Retinal pigment epithelial cell (primary cell): ENCODE data around the gene AIF1.

ENCODE experiments used
- DNase-seq: peaks from one replicate; pipeline ENCODE4 v3.0.0-alpha.2; 2010; ENCODE audit warnings: low read depth
- H3K4me3 ChIP-seq: 2 replicates; pipeline ENCODE4 v1.5.1; 2011; ENCODE audit warnings: mild to moderate bottlenecking, low read length, control low read depth, moderate library complexity
- TF ChIP-seq, protein P1 (sequence below): conservative IDR thresholded peaks from 2 replicates; pipeline ENCODE4 v1.5.1; 2011; ENCODE audit warnings: low read depth, low read length, control low read depth, inconsistent platforms

Gene AIF1

DNA sequence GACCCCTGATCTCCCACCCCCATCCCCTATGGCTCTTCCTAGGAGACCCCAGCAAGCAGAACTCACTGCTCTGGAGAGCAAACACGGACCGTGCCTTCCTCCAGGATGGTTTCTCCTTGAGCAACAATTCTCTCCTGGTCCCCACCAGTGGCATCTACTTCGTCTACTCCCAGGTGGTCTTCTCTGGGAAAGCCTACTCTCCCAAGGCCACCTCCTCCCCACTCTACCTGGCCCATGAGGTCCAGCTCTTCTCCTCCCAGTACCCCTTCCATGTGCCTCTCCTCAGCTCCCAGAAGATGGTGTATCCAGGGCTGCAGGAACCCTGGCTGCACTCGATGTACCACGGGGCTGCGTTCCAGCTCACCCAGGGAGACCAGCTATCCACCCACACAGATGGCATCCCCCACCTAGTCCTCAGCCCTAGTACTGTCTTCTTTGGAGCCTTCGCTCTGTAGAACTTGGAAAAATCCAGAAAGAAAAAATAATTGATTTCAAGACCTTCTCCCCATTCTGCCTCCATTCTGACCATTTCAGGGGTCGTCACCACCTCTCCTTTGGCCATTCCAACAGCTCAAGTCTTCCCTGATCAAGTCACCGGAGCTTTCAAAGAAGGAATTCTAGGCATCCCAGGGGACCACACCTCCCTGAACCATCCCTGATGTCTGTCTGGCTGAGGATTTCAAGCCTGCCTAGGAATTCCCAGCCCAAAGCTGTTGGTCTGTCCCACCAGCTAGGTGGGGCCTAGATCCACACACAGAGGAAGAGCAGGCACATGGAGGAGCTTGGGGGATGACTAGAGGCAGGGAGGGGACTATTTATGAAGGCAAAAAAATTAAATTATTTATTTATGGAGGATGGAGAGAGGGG is 41.6 kb upstream of the AIF1 start:
- DNase-seq = no peak
- TF ChIP-seq, protein P1, sequence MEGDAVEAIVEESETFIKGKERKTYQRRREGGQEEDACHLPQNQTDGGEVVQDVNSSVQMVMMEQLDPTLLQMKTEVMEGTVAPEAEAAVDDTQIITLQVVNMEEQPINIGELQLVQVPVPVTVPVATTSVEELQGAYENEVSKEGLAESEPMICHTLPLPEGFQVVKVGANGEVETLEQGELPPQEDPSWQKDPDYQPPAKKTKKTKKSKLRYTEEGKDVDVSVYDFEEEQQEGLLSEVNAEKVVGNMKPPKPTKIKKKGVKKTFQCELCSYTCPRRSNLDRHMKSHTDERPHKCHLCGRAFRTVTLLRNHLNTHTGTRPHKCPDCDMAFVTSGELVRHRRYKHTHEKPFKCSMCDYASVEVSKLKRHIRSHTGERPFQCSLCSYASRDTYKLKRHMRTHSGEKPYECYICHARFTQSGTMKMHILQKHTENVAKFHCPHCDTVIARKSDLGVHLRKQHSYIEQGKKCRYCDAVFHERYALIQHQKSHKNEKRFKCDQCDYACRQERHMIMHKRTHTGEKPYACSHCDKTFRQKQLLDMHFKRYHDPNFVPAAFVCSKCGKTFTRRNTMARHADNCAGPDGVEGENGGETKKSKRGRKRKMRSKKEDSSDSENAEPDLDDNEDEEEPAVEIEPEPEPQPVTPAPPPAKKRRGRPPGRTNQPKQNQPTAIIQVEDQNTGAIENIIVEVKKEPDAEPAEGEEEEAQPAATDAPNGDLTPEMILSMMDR = no peak
- H3K4me3 ChIP-seq = no peak overlapping the region

- H3K4me3 ChIP-seq = no peak overlapping the region
- DNase-seq = no peak
- TF ChIP-seq, protein P1 = no peak
Observed at GRCh38 chr6:31574106-31575061, 40.6 kb upstream of the AIF1 start.

GRCh38 chr6:31575335-31575901 is 39.6 kb upstream of the AIF1 start, which contains the start of gene TNF:
Gene TNF, plus strand, starts transcription at chr6:31575565. Its CDS starts 177 bp downstream, at chr6:31575742.
- DNase-seq = no peak
- TF ChIP-seq, protein P1 = no peak
- no peak within 1 kb of the TSS for H3K4me3 ChIP-seq

GRCh38 chr6:31575952-31576685 is 38.9 kb upstream of the AIF1 start:
- no peak for DNase-seq
- no peak overlapping the region for H3K4me3 ChIP-seq
- TF ChIP-seq, protein P1 = no peak

DNA sequence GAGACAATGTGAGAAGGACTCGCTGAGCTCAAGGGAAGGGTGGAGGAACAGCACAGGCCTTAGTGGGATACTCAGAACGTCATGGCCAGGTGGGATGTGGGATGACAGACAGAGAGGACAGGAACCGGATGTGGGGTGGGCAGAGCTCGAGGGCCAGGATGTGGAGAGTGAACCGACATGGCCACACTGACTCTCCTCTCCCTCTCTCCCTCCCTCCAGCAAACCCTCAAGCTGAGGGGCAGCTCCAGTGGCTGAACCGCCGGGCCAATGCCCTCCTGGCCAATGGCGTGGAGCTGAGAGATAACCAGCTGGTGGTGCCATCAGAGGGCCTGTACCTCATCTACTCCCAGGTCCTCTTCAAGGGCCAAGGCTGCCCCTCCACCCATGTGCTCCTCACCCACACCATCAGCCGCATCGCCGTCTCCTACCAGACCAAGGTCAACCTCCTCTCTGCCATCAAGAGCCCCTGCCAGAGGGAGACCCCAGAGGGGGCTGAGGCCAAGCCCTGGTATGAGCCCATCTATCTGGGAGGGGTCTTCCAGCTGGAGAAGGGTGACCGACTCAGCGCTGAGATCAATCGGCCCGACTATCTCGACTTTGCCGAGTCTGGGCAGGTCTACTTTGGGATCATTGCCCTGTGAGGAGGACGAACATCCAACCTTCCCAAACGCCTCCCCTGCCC is 38.0 kb upstream of the AIF1 start:
- no peak overlapping the region for H3K4me3 ChIP-seq
- no peak for DNase-seq
- TF ChIP-seq, protein P1 = no peak

DNA sequence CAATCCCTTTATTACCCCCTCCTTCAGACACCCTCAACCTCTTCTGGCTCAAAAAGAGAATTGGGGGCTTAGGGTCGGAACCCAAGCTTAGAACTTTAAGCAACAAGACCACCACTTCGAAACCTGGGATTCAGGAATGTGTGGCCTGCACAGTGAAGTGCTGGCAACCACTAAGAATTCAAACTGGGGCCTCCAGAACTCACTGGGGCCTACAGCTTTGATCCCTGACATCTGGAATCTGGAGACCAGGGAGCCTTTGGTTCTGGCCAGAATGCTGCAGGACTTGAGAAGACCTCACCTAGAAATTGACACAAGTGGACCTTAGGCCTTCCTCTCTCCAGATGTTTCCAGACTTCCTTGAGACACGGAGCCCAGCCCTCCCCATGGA is 37.5 kb upstream of the AIF1 start:
- DNase-seq = no peak
- H3K4me3 ChIP-seq = no peak overlapping the region
- TF ChIP-seq, protein P1 = no peak
